Measurements from ENCODE around the gene ARMC6. TPM values are rescaled to one million over a fixed set of nuclear protein-coding genes. Genes with fewer than 3 reads are reported as not detected.
A peak's percentile ranks its signal among the peaks of the same experiment; 100 is the strongest.

ARMC6 gene
- total RNA-seq, 3 donors from 2014 or later: 18.4 to 20.0 (median 19.3) TPM

DNA sequence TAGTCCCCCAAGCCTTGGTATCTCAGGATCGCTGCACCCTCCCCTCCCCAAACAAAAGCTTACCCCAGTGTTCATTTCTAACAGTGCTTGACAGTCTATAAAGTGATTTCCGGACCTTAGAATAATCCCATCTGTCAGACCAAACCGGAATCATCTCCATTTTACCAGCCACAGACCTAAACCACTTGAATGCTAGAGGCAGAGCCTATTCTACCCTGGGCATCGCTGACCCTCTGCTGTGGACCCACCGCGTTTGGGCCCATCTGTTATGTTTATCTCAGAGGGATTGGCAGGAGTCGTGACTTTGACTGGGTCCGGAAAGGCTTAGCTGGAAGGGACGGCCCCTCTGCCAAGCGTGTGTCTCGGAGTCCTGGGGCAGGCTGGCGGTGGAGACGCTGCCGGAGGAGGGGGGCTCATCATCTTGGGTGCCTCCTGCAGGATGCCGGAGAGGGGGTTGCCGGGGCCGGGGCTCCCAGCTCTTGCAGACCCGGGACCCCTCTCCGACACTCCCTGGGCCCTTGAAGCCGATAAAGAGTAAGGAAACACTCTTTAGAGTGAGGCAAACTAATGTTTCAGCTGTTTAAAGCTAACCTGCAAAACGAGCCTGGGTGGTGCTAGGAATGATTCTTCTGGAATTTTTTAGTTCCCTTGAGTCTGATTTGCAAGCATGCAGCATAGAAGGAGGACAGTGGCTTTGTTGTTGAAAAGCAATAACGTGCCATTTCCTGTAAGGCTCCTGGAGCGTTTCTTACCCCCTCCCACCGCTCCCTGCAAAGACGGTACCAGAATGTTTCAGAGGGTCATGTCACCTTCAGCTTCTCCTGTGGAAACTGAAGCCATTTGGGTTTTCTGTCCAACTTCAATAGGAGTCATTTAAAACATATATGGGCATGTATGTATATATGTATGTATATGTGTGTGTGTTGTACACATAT, 31.7 kb downstream of the ARMC6 start:
- DNase-seq: peak in 2 of 3 donors; percentile 30 to 49

DNA sequence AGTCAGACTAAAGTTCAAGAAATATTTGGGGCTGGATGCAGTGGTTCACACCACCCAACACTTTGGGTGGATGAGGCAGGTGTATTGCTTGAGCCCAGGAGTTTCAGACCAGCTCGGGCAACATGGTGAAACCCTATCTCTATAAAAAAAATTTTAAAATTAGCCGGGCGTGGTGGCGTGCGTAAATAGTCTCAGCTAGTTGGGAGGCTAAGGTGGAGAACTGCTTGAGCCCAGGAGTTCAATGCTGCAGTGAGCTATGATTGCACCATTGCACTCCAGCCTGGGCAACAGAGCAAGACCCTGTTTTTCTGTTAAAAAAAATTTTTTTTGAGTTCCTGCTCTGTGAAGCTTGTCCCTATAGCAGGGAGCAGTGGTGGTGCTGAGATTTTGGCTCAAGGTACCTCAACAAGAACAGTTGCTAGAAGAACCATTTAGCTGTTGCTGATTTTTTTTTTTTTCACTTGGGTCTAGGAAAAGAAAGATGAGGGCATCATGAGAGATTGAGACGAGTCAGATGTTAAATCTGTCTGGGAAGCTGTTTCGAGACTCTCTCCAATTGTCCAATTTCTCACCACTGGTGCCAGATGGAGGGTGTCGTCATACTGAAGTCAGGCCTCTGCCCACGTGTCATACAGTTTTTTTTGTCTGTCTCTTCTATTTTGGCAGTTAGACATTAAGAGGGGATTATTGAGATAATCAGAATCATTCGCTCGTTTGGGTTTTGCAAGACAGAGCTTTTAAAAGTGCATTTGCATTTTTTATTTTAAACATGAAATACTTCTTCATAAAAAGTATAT, 34.1 kb downstream of the ARMC6 start:
- Histone ChIP-seq H3K4me1 (ENCODE audit: low read depth) (peaks cover 19% of the 10 kb centered on the region), H3K9me3 (no peaks in the 10 kb centered on the region), H3K4me3 (no peak overlapping the region), H3K36me3 (ENCODE audit: low read depth) (no peaks in the 10 kb centered on the region)
- TF ChIP-seq, protein P1, sequence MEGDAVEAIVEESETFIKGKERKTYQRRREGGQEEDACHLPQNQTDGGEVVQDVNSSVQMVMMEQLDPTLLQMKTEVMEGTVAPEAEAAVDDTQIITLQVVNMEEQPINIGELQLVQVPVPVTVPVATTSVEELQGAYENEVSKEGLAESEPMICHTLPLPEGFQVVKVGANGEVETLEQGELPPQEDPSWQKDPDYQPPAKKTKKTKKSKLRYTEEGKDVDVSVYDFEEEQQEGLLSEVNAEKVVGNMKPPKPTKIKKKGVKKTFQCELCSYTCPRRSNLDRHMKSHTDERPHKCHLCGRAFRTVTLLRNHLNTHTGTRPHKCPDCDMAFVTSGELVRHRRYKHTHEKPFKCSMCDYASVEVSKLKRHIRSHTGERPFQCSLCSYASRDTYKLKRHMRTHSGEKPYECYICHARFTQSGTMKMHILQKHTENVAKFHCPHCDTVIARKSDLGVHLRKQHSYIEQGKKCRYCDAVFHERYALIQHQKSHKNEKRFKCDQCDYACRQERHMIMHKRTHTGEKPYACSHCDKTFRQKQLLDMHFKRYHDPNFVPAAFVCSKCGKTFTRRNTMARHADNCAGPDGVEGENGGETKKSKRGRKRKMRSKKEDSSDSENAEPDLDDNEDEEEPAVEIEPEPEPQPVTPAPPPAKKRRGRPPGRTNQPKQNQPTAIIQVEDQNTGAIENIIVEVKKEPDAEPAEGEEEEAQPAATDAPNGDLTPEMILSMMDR (IDR thresholded peaks at IDR 0.05): no peak
- no peak for ATAC-seq
- no peak for DNase-seq
- intact Hi-C loops (cut with DNase I, micrococcal nuclease): no loop called here

More for the DNA sequence above, 31.7 kb downstream of the ARMC6 start:
- TF ChIP-seq, protein P1 (IDR thresholded peaks at IDR 0.05): no peak
- Histone ChIP-seq H3K4me1 (ENCODE audit: low read depth) (peaks cover 25% of the 10 kb centered on the region), H3K4me3 (no peak overlapping the region), H3K36me3 (ENCODE audit: low read depth) (no peaks in the 10 kb centered on the region), H3K9me3 (no peaks in the 10 kb centered on the region)
- intact Hi-C loops (cut with DNase I, micrococcal nuclease): no loop called here
- no peak for ATAC-seq

- intact Hi-C loops (cut with DNase I, micrococcal nuclease): no loop called here
- DNase-seq: no peak
- peaks cover 20% of the 10 kb centered on the region for H3K4me1 ChIP-seq (ENCODE audit: low read depth)
Observed at GRCh38 chr19:19068659-19069654, 35.6 kb downstream of the ARMC6 start.

GRCh38 chr19:19071897-19072296, 38.5 kb downstream of the ARMC6 start:
- ATAC-seq (no peak), DNase-seq (no peak)
- intact Hi-C loops (cut with DNase I, micrococcal nuclease): no loop called here
- H3K4me3 ChIP-seq: no peak overlapping the region
- H3K4me1 ChIP-seq (ENCODE audit: low read depth): peaks cover 8% of the 10 kb centered on the region
- no peaks in the 10 kb centered on the region for H3K9me3 ChIP-seq
- TF ChIP-seq, protein P1 (IDR thresholded peaks at IDR 0.05): no peak
- no peaks in the 10 kb centered on the region for H3K36me3 ChIP-seq (ENCODE audit: low read depth)

More at GRCh38 chr19:19068659-19069654, 35.6 kb downstream of the ARMC6 start:
- Histone ChIP-seq H3K9me3 (no peaks in the 10 kb centered on the region), H3K36me3 (ENCODE audit: low read depth) (no peaks in the 10 kb centered on the region), H3K4me3 (no peak overlapping the region)
- TF ChIP-seq, protein P1 (IDR thresholded peaks at IDR 0.05): no peak
- ATAC-seq: no peak

Measured in mucosa of descending colon (tissue), 3 donors.